Endometrial microvascular endothelial cells (primary cell): ENCODE data around the gene CASD1. TPM values are rescaled to one million over a fixed set of nuclear protein-coding genes. Genes with fewer than 3 reads are reported as not detected.

Experiments used
- in situ Hi-C: cut with HindIII; loops from 2 replicates; pipeline ENCODE4 v1.10.0; 2017; ENCODE audit warnings: low sequenced_read_pairs, low pct_unique_long_range_greater_than_20kb; ENCODE audit errors: inconsistent ontology term
- total RNA-seq: library from RNA; depleted of rRNA; stranded (reverse); fragments of >200 nt; gene quantifications from one replicate; pipeline ENCODE4 v1.2.3, GENCODE V29; 2015; ENCODE audit errors: inconsistent ontology term

CASD1 gene
- total RNA-seq, 1 donor from 2014 or later, result 5.1 TPM

DNA sequence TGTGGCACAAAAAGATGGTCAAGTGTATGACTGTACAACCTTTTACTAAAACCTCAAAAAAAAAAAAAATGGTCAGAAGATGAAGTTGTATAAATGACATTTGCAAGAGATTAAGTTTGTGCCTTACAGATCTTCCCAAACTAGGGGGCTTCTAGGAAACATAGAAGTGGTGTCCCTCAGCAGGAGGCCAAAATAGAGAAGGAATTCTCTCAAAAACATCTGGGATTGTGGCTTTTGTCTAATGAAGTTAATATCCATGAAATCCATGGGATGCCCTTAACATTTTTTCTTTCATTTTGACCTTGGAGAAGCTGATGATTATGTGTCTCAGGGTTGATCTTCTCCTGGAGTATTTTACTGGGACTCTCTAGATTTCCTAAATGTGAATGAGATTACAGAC, 62.2 kb downstream of the CASD1 start:
- in situ Hi-C loops, result no loop called here

DNA sequence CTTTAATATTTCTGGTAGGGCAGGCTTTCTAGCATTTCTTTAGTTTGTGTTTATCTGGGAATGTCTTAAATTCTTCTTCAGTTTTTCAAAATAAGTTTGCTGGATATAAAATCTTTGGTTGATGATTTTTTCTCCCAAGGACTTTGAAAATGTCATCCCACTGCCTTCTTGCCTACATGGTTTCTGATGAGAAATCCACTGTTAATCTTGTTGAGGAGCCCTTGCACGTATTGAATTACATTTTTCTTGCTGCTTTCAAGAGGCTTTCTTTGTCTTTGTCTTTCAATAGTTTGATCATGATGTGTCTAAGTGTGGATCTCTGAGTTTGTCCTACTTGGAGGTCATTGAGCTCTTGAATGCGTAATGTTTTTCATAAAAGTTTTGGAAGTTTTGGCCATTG, 66.0 kb downstream of the CASD1 start:
- in situ Hi-C loops, result no loop called here

DNA sequence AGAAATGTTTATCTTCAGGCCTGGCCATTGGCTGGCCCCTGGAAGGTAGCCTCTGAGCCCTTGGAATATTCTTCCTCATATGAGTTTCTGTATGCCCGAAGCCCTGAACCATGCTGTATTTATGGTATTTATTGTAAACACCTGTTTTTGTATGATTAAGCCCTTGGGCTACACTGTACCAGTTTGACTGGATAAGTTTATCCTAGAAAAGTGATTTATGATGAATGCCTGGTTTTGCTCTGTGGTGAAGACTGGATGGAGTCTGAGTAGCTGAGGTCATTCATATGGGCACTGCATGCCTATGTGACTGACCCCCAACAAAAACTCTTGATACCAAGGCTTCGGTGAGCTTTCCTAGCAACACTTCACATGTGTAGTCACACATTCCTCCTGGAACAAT, 66.7 kb downstream of the CASD1 start:
- in situ Hi-C loops, result no loop called here

DNA sequence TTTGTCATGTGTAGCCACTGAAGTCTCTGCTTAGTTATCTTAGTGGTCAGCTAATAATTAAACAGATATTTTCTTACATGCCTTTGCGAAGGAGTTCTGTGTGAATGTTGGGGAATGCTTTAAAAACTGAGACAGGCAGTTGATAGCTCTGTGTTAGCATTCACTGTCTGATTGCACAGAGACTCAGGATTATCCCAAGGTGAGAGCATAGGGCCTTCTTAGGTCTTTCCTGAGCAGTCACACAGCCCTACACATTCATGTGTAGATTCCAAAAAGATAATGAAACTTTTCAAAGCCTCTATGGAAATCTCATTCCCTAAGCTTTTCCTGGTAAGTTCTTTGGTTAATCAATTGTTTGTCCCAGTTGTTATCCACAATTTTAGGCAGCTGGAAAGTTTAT, 67.7 kb downstream of the CASD1 start:
- in situ Hi-C loops, result no loop called here

DNA sequence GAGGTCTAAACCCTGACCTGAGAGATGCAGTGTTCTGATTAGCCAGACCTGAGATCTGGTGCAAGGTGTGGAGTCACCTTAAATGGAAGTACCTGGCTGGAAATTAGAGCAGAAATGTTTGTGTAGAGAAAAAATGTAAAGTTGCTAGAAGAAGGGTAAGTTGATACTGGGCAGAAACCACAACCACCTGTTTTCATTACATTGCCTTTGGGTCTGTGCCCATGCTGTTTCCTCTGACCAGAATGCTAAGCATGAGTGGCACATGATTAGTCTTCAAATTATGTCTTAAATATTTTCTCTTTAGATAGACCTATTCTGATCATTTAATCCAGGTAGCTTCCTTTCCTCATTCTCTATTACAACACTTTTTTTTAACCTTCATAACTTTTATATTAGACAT, 69.0 kb downstream of the CASD1 start:
- in situ Hi-C loops, result no loop called here

DNA sequence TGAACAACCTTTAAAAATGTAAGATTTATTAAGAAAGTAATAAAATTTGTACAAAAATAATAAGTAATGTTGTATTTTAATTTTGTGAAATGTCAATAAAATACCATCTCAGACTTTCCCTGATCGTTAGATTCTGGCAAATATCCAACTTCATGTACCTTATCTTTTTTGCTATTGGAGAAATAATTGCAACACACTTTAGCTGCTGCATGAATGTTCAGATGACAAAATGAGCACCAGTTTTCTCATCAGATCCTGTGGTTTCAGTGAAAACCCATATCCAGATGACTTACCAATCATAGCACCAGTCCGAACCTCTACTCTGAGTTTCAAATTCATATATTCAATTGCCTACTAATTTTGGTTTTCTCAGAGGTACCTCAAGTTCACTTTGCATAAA, 69.9 kb downstream of the CASD1 start:
- in situ Hi-C loops, result no loop called here

DNA sequence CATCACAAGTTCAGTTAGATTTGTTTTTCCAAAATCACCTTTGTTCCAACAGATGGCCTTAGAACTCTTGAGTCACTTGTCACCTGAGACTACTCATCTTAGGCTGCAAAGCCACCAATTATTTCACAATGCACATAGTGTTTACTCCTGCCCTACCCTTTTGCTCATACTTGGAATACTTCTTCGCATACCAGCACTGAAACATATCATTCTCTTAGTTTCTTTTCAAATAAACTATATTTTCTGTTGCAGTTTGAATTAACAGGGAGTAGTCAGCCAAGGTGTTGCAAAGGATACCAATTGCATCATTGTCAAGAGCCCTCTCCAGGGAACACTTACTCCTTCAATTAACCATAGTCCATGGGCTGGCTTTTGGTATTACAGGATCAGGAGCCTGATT, 71.0 kb downstream of the CASD1 start:
- in situ Hi-C loops, result no loop called here

DNA sequence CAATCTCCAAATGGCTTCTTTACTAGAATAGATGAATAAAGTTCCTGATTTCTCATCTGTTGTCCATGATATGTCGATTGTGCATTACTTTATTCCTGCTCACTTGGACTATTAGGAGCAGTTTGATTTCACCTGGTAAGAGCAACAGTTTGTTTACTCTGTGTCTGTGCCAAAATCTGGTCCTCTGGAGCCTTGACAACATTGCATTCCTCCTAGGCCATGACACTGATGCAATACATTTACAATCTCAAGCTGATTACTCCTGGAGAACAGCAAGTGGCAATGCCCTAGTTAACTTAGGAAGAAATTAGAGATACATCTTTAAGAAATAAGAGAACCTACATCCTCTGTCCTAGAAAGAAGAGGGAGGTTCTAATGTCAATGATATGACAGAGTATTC, 74.5 kb downstream of the CASD1 start:
- in situ Hi-C loops, result no loop called here

DNA sequence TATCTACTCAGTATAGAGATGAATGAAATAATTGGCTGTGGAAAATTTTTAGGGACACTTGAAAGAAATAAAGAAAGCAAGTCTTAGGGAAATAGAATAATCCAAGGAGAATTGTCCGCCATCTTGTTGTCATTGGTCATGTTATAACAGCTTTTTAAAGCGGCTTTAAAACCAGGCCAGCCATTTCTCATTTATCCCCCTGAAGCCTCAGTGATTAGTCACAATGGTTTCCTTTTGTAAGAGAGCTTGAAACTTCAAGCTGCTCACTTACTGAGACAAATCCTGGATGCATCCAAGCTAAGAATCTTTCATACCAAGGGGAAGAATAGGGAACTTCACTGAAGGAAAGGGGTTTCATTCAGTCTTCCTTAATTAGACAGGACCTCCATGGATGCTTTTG, 78.5 kb downstream of the CASD1 start:
- in situ Hi-C loops, result no loop called here

DNA sequence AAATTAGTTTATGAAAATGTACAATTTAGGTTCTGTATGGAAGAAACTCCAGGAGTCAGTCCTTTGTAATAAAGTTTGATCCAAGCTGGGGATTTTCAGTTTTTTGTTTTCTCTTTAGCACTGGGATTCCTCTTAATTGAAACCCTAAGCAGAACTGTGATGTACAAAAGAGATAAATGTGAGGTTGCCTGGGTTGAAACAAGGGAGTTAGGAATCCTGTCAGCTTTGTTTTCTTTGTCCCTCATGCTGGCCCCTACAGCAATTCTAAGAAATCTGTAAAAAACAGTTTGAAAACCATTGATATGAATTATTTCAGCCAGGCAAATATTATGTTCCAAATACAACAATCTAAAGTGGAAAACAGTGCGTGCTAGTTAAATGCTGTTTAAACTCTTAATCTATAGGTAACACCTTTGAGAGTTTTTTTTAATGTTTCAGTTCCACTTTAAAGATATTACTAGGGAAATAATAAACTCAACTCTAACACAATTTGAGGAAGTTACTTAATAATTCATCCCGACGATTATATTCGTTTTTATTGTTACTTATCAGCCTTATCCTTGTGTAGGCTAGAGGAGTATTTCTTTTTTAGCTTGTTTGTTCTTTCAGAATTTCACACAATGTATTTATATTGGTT, 81.0 kb downstream of the CASD1 start:
- in situ Hi-C loops, result no loop called here

DNA sequence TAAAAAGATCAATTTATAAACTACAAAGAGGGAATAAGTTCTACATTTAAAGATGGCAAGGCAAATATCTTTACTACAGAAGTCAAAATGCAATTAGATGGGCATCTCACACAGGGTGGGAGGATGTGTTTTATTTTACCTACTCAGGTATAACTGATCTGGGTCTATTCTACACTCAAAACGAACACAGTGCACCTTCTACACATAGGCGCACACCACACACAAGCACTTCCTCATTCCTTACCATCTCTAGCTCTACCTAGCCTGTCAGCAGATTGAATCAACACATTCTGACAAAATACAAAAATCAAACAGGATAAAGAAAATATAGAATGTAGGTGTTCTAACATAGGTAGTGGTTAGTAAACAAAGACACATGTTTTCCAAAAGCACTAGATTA, 81.6 kb downstream of the CASD1 start:
- in situ Hi-C loops, result no loop called here

DNA sequence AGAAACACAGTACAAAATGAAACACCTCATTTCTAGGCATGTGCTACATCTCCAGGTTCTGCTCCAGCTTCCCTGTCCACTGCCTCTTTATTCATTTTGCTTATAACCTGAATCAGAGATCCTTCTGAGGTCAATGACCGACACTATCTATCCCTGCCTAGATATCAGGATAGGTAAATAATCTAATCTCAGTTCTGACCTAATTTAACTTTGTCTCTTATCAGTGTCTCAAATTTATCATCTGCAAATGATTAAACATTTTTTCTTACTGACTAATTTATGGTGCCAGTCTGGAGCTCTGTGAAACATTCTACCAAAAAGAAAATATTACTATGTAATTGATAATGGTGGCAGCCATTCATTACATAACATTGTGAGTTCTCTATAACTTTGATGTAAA, 85.3 kb downstream of the CASD1 start:
- in situ Hi-C loops, result no loop called here

DNA sequence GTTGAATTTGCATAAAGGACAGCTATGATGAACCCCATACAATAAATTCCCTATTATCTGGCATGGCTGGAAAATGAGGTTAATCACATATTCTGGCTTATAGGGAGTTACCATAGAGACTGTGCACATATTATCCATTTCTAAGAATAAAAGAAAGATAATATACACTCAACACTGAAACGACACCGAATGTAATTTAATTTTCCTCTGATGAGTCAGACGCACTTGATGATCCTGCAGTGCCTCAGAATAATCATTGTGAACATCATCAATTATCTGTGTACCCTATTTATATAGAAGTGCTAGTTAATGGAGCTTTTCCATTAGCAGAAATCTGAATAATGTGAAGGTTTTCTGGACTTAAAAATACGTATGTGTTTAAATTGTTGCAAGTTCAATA, 86.1 kb downstream of the CASD1 start:
- in situ Hi-C loops, result no loop called here

DNA sequence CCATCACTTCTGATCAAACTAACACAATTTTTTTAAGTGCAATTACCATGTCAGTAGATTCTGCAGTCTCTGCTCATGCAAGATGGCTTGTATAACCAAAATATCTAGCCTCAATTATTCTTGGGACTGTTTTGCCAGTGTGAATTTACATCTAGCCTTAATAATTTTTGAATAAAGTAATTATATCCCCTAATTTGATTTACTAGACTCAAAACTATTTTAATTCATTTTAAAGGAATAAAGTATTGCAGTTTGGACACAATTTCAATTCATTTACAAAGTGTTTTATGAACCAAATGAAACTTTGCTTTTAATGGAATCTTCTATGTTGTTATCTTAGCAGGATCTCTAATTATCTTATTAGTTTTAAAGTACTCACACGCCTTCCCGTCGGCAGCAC, 90.7 kb downstream of the CASD1 start:
- in situ Hi-C loops, result no loop called here

DNA sequence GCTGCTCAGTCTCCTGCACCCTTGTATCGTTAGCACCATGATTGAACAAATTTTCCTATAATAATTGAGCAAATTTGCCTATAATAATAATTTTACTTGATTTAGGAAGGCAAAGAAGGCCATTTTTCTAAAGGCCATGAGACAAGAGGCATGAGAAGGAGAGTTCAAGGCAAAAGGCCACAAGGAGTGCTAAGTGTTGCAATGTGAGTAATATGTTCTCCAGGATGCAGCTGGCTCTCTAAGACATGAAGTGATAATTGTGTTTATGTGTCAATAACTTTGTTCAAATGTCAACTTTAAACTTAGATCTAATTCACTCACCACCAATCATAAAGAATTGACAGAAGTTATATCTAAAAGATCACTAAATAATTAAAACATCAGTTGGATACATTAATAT, 92.6 kb downstream of the CASD1 start:
- in situ Hi-C loops, result no loop called here

DNA sequence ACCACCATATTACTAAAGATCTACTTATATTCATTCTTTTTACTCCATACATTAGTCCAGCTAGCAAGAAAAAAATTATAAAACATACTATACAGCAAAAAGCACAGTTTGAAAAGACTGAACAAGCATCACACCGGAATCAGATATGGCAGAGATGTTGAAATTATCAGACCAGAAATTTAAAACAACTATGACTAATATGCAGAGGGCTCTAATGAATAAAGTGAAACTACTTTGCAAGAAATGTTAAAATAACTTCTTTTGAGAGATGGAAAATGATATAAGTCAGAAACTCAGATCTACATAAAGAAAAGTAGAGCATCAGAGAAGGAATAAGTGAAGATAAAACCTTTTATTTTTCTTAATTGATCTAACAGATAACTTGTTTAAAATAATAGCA, 95.4 kb downstream of the CASD1 start:
- in situ Hi-C loops, result no loop called here

Other genes starting within 250 kb of the CASD1 start
- 73.4 TPM for gene COL1A2, start 114.9 kb upstream of the CASD1 start, total RNA-seq
- 24.6 TPM for gene SGCE, start 146.3 kb downstream of the CASD1 start, total RNA-seq